Panc1 (cell line): ENCODE results near the gene MYRF. TPM values are rescaled to one million over a fixed set of nuclear protein-coding genes. Genes with fewer than 3 reads are reported as not detected.

Source experiments
- ATAC-seq: fragments of 200-7000 bp; cut with Tn5 transposase; 2 replicates; pipeline ENCODE4 v1.9.1; 2020; ENCODE audit warnings: mild to moderate bottlenecking, moderate library complexity
- BruUV-seq: library from RNA; stranded (reverse); fragments of 400-500 nt; replicated peaks from 2 replicates; lab custom pipeline; 2021; lab: Mats Ljungman, UMichigan
- CTCF ChIA-PET: fragments of 300-600 bp; sonication (Branson Sonifier 250); formaldehyde crosslinking; loops from one replicate; lab custom pipeline; 2022; ENCODE audit warnings: antibody characterized with exemption; lab: Charles Lee
- POLR2A ChIA-PET: fragments of 300-600 bp; sonication (Branson Sonifier 250); formaldehyde crosslinking; loops from one replicate; lab custom pipeline; 2022; ENCODE audit warnings: antibody characterized with exemption; lab: Charles Lee
- DNase-seq: peaks from one replicate; pipeline ENCODE4 v3.0.0-alpha.2; 2010; ENCODE audit warnings: low read depth, low spot score
- H3K27ac ChIP-seq: 2 replicates; pipeline ENCODE4 v1.5.1; 2011; ENCODE audit warnings: mild to moderate bottlenecking, low read length, inconsistent platforms
- H3K27me3 ChIP-seq: fragments of 200-500 bp; sonication (Bioruptor generic); 2 replicates; pipeline ENCODE4 v1.6.0; 2014; ENCODE audit warnings: low read length, inconsistent platforms; ENCODE audit not compliant: control insufficient read depth, insufficient read depth
- H3K36me3 ChIP-seq: fragments of 200-500 bp; sonication (Bioruptor generic); 2 replicates; pipeline ENCODE4 v1.5.1; 2014; ENCODE audit warnings: inconsistent platforms, mild to moderate bottlenecking, low read length, moderate library complexity; ENCODE audit not compliant: control insufficient read depth, insufficient read depth
- H3K4me1 ChIP-seq: 2 replicates; pipeline ENCODE4 v1.5.1; 2011; ENCODE audit warnings: inconsistent platforms, mild to moderate bottlenecking, low read length, moderate library complexity; ENCODE audit not compliant: control insufficient read depth, insufficient read depth
- H3K4me3 ChIP-seq, 2 experiments: 2 replicates each; pipeline ENCODE4 v1.5.1; 2011 to 2012; ENCODE audit warnings: low read depth in 2 of 2, low read length in 2 of 2, mild to moderate bottlenecking in 2 of 2, inconsistent platforms in 1 of 2, moderate library complexity in 1 of 2
- H3K9me3 ChIP-seq: fragments of 200-500 bp; sonication (Bioruptor generic); 2 replicates; pipeline ENCODE4 v1.5.1; 2014; ENCODE audit warnings: low read depth, mild to moderate bottlenecking, inconsistent platforms, low read length, moderate library complexity; ENCODE audit not compliant: control insufficient read depth, insufficient read depth
- CTCF ChIP-seq: fragments of 450-650 bp; IDR thresholded peaks from 2 replicates; pipeline ENCODE4 v1.5.1; 2017; ENCODE audit warnings: mild to moderate bottlenecking
- POLR2AphosphoS5 ChIP-seq: IDR thresholded peaks from 2 replicates; pipeline ENCODE4 v1.6.1; 2012; ENCODE audit warnings: mild to moderate bottlenecking, low read depth, low read length, moderate library complexity
- SIN3A ChIP-seq: IDR thresholded peaks from 2 replicates; pipeline ENCODE4 v1.6.1; 2012; ENCODE audit warnings: low read depth, mild to moderate bottlenecking, low read length, moderate library complexity, borderline replicate concordance; ENCODE audit not compliant: insufficient read depth
- TCF7L2 ChIP-seq: IDR thresholded peaks from 2 replicates; pipeline ENCODE4 v1.6.1; 2011; ENCODE audit warnings: mild to moderate bottlenecking, low read depth, low read length, inconsistent platforms
- in situ Hi-C: cut with HindIII; loops from 2 replicates; pipeline ENCODE4 v1.10.0; 2016; ENCODE audit warnings: low sequenced_read_pairs, low pct_unique_long_range_greater_than_20kb
- intact Hi-C: fragments of 100-400 bp; cut with micrococcal nuclease; formaldehyde crosslinking; loops from one replicate; pipeline ENCODE4 v1.10.0; 2022; ENCODE audit not compliant: unreplicated experiment
- total RNA-seq: library from RNA; stranded (reverse); gene quantifications from one replicate; pipeline ENCODE4 v1.2.1, GENCODE V29; 2021; ENCODE audit not compliant: unreplicated experiment
- TF ChIP-seq, protein P1 (sequence below), 2 experiments: IDR thresholded peaks; 2 replicates each; pipeline ENCODE4 v1.6.1; 2011 to 2012; ENCODE audit warnings: low read depth in 2 of 2, control low read depth in 1 of 2, low read length in 1 of 2, mild to moderate bottlenecking in 1 of 2, moderate library complexity in 1 of 2; ENCODE audit not compliant: insufficient read depth in 1 of 2

The MYRF gene
- total RNA-seq, 1 experiment from 2014 or later, result 2.8 TPM

DNA sequence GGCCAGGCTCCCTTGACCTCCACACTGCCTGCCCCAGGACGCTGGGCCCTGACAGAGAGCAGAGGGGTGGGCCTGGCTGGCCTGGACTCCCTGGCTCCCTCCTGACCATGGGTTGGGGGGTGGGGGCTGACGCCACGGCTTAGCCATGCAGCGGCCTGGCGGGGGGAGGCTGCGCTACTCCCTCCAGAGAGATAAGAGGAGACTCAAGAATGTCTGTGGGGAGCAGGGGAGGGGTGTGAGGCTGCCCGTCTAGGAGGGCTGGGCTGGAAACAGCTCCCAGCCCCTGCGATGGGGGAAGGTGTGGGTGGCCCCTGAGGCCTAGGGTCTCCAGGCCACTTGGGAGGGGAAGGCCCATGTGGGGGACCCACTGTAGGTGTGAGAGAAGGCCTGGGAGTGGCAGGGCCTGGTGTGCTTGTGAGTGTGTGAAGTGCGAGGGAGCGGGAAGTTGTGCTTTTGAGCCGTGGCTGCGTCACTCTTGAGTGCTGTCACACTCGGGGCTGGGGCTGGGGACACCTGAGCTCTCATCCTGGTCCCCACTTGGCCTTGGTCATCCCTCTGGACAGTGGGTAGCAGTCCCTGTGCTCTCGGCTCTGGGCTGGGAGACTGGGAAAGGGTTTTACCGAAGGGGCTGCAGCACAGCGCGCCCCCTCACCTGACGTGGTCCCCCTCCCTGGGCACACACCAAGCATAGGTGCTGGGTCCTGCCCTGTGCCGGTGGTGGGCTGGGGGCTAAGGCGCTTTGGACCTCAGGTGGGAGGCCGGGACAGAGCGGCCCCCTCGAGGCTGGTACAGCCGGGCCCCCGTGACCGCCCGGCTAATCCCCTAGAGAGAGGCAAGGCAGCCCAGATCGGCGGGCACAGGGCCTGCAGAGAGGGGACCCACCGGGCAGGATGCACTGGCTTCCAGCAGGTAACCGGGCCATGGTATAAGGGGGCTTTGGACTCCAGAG is 2.4 kb downstream of the MYRF start:
- in situ Hi-C loops, result no loop called here
- POLR2A ChIA-PET, result no interaction called here
- CTCF ChIA-PET, result no interaction called here

DNA sequence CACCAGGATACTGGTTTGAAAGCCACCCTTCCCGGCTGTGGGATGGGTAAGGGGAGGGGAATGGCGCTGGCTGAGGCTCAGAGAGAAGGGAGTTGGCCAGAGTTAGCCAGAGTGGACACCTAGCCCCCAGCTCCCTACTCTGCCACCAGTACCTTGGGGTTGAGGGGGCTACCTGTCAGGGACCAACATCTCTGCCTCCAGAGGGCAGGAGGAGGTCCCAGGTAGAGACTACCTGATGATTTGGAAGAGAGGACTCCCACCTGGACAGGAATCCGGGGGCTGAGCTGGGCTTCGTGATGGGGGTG is 3.7 kb downstream of the MYRF start:
- Histone ChIP-seq H3K36me3 (no peaks in the 10 kb centered on the region), H3K27ac (no peak overlapping the region; the same call in 1 of the 2 replicates), H3K9me3 (no peaks in the 10 kb centered on the region), H3K4me3 (no peak overlapping the region), H3K4me1 (peaks cover 5% of the 10 kb centered on the region), H3K27me3 (no peaks in the 10 kb centered on the region)
- no TSS peak for BruUV-seq
- POLR2A ChIA-PET, result no interaction called here
- in situ Hi-C loops (no loop called here), intact Hi-C loops (no loop called here)
- ATAC-seq, result no peak
- CTCF ChIA-PET, result no interaction called here
- no peak for TF ChIP-seq POLR2AphosphoS5
- no peak for TF ChIP-seq SIN3A
- TF ChIP-seq, protein P1, sequence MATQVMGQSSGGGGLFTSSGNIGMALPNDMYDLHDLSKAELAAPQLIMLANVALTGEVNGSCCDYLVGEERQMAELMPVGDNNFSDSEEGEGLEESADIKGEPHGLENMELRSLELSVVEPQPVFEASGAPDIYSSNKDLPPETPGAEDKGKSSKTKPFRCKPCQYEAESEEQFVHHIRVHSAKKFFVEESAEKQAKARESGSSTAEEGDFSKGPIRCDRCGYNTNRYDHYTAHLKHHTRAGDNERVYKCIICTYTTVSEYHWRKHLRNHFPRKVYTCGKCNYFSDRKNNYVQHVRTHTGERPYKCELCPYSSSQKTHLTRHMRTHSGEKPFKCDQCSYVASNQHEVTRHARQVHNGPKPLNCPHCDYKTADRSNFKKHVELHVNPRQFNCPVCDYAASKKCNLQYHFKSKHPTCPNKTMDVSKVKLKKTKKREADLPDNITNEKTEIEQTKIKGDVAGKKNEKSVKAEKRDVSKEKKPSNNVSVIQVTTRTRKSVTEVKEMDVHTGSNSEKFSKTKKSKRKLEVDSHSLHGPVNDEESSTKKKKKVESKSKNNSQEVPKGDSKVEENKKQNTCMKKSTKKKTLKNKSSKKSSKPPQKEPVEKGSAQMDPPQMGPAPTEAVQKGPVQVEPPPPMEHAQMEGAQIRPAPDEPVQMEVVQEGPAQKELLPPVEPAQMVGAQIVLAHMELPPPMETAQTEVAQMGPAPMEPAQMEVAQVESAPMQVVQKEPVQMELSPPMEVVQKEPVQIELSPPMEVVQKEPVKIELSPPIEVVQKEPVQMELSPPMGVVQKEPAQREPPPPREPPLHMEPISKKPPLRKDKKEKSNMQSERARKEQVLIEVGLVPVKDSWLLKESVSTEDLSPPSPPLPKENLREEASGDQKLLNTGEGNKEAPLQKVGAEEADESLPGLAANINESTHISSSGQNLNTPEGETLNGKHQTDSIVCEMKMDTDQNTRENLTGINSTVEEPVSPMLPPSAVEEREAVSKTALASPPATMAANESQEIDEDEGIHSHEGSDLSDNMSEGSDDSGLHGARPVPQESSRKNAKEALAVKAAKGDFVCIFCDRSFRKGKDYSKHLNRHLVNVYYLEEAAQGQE (IDR thresholded peaks at IDR 0.05; ENCODE audit: insufficient read depth in 1 of 2, low read depth in 2 of 2, low read length in 1 of 2), result no peak
- no peak for TF ChIP-seq TCF7L2
- no peak for TF ChIP-seq CTCF
- DNase-seq, result no peak

More for the DNA sequence above, 2.4 kb downstream of the MYRF start:
- no peak for TF ChIP-seq POLR2AphosphoS5
- TF ChIP-seq TCF7L2, result no peak
- TF ChIP-seq SIN3A, result no peak
- TF ChIP-seq CTCF, result no peak
- TF ChIP-seq, protein P1 (IDR thresholded peaks at IDR 0.05; ENCODE audit: insufficient read depth in 1 of 2, low read depth in 2 of 2, low read length in 1 of 2), result no peak
- H3K4me3 ChIP-seq, result no peak overlapping the region
- DNase-seq (no peak), ATAC-seq (no peak)
- H3K27ac ChIP-seq, result no peak overlapping the region
- H3K36me3 ChIP-seq, result no peaks in the 10 kb centered on the region
- BruUV-seq, result no TSS peak
- H3K9me3 ChIP-seq, result no peaks in the 10 kb centered on the region
- H3K27me3 ChIP-seq, result no peaks in the 10 kb centered on the region
- intact Hi-C loops, result loop anchor here (5.0 kb wide), 1 partner anchor 32 kb away; no protein-coding TSS in a partner anchor
- H3K4me1 ChIP-seq, result peaks cover 5% of the 10 kb centered on the region
